Right ventricle myocardium inferior (tissue), 1 donor: ENCODE data around the gene RAB38. TPM values are rescaled to one million over a fixed set of nuclear protein-coding genes. Genes with fewer than 3 reads are reported as not detected.

ENCODE experiments used
- ATAC-seq: fragments of 200-7000 bp; cut with Tn5 transposase; one replicate; pipeline ENCODE4 v1.9.1; 2020; ENCODE audit warnings: mild to moderate bottlenecking, moderate library complexity
- DNase-seq: peaks from one replicate; pipeline ENCODE4 v3.0.0; 2021; ENCODE audit errors: missing footprints
- intact Hi-C: fragments of 100-400 bp; cut with DNase I; formaldehyde crosslinking; loops from one replicate; pipeline ENCODE4 v1.11.0; 2022
- total RNA-seq: library from RNA; stranded (reverse); fragmentation: NEBNext Ultra II Directional; extraction: Animal tissue kit (Norgen Biotek cat#: 25700); gene quantifications from one replicate; pipeline ENCODE4 v1.2.1, GENCODE V29; 2021
- donor health status: DM: no; HTN: yes; CAD: no; lungs with severe emphysema.

Gene RAB38
- total RNA-seq, 1 donor from 2014 or later: 0.70 TPM

- DNase-seq (no peak), ATAC-seq (no peak)
- intact Hi-C loops: no loop called here
These were observed 1.3 kb downstream of the RAB38 start for GRCh38 chr11:88173956-88174355.

DNA sequence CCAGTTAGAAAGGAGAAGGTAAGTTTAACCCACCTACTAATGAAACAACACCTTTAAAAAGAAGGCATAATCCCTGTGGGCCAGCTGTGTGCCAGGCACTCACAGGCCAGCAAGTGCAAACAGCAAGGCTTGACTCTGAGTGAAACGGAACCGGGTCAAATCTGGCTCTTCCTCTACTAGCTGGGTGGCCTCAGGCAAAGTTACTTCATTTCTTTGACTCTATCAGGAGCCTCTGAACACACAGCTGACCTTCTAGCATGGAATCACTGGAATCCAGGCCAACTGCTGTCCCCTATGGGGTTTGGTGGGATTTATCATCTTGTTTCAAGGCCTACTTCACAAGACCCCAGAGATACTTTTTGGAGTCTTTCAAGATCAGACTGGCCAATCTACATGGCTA lies 3.3 kb downstream of the RAB38 start:
- intact Hi-C loops: no loop called here
- DNase-seq (no peak), ATAC-seq (no peak)

GRCh38 chr11:88170673-88171072 lies 4.6 kb downstream of the RAB38 start:
- no peak for ATAC-seq
- DNase-seq: no peak
- intact Hi-C loops: no loop called here

DNA sequence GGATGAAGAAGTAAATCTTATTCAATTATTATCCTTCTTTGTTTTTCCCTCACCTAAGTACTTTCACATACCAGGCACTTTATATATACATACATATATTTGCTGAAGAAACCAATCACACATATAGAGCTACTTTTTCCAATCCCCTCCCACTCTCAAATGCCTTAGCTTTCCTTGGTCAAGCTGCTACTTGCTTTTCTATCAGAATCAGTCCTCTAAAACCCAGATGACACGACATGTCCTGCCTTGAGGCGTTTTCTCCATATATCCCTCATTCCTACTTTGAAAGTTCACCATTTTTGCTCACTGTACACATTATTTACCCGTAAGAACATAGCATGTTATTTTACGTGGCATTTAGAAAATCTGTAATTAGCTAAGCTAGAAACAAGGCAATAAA lies 5.4 kb downstream of the RAB38 start:
- ATAC-seq: no peak
- intact Hi-C loops: no loop called here
- DNase-seq: no peak

GRCh38 chr11:88169471-88169870 lies 5.8 kb downstream of the RAB38 start:
- DNase-seq: no peak
- intact Hi-C loops: no loop called here
- no peak for ATAC-seq

DNA sequence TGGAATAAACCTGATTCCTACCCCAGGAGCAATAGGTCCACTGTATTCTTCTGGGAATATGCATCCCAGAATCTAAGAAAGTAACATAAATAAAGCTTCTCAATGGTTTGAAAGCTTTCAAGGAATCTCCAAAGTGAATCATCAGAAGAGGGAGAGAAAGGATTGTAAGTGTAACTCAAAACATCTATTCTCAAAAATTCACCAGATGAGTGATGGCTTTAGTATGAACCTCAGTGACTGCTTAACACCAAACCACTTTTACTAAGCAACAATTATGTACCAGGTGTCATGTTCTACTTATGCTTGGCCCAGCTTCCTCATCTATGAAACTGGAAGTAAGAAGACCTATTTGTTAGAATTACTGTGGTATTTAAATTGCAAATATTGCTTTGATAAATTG lies 7.4 kb downstream of the RAB38 start:
- intact Hi-C loops: no loop called here
- ATAC-seq (no peak), DNase-seq (no peak)

- intact Hi-C loops: no loop called here
- DNase-seq (no peak), ATAC-seq (no peak)
These were observed 10.2 kb downstream of the RAB38 start for GRCh38 chr11:88164806-88165585.

- ATAC-seq (no peak), DNase-seq (no peak)
- intact Hi-C loops: no loop called here
These were observed 10.9 kb downstream of the RAB38 start for GRCh38 chr11:88164320-88164719.

DNA sequence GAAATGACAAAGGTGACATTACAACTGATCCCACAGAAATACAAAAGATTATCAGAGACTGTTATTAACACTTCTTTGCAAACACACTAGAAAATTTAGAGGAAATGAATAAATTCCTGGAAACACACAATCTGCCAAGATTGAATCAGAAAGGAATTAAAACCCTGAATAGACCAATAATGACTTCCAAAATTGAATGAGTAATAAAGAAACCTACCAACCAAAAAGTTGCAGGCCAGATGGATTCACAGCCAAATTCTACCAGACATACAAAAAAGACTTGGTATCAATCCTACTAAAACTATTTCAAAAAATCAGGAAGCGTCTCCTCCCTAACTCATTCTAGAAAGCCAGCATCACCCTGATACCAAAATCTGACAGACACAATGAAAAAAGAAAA lies 17.2 kb downstream of the RAB38 start:
- DNase-seq: no peak
- intact Hi-C loops: no loop called here
- no peak for ATAC-seq

DNA sequence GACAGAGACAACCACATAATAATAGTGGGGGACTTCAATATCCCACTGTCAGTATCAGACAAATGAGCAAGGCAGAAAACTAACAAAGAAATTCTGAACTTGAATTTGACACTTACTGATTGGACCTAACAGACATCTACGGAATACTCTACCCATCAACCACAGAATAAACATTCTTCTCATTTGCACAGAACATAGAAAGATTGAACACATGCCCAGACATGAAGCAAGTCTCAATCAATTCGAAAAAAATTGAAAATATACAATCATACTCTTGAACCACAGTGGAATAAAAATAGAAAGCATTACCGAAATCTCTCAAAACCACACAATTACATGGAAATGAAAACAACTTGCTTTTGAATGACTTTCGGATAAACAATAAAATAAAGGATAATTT lies 17.9 kb downstream of the RAB38 start:
- DNase-seq (no peak), ATAC-seq (no peak)
- intact Hi-C loops: no loop called here

GRCh38 chr11:88152381-88152780 lies 22.9 kb downstream of the RAB38 start:
- intact Hi-C loops: no loop called here
- ATAC-seq: no peak
- no peak for DNase-seq

- intact Hi-C loops: no loop called here
- DNase-seq (no peak), ATAC-seq (no peak)
These were observed 23.5 kb downstream of the RAB38 start for GRCh38 chr11:88151709-88152265.

- intact Hi-C loops: no loop called here
- DNase-seq (no peak), ATAC-seq (no peak)
These were observed 29.1 kb downstream of the RAB38 start for GRCh38 chr11:88146106-88146505.

- DNase-seq: no peak
- ATAC-seq: no peak
- intact Hi-C loops: no loop called here
These were observed 35.4 kb downstream of the RAB38 start for GRCh38 chr11:88139865-88140264.

DNA sequence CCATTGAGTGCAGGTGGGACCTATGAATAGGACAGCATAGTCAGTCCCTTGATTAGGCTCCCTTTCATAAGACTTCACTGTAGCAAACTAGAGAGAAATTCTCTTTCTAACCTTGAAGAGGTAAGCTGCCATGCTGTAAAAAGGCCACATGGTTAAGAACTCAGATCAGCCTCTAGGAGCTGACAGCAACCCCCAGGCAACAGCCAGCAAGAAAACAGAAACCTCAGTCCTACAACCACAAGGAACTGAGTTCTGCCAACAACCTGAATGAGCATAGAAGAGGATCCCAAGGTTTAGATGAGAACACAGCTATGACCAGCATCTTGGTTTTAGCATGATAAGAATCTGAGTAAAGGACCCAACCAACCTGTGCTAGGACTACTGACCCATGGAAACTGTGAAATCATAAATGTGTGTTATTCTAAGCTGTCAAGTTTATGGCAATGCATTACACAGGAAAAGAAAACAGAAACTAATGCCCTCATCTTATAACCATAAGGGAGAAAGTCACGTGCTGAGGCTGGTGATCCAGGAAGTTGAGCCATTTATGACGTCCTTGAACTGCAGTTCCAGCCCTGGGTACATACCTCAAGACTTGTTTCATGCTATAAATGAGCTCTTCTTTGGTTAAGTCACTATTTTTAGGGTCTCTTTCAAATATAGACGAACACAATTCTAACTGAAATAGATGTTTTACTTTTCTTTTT lies 43.3 kb downstream of the RAB38 start:
- intact Hi-C loops: no loop called here
- ATAC-seq (no peak), DNase-seq (no peak)

DNA sequence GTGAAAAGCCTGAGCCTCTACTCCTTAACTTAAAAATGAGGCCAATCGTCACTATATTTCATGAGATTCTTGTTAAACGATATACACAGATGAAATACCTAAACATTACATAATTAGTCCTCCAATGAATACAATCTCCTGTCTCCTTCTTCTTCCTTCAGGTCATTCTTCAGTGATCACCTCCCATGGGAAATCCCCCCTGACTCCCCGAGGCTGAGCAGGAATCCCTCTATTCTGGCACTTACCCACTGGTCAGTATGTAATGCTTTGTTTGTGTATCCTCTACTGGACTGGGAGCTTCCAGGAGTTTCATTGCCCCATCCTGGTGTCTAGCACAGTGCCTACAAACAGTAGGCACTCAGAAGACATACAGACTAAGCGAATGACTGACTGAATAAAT lies 52.3 kb downstream of the RAB38 start:
- DNase-seq (no peak), ATAC-seq (no peak)
- intact Hi-C loops: no loop called here

- DNase-seq (no peak), ATAC-seq (no peak)
These were observed 55.7 kb downstream of the RAB38 start for GRCh38 chr11:88119561-88119960.

DNA sequence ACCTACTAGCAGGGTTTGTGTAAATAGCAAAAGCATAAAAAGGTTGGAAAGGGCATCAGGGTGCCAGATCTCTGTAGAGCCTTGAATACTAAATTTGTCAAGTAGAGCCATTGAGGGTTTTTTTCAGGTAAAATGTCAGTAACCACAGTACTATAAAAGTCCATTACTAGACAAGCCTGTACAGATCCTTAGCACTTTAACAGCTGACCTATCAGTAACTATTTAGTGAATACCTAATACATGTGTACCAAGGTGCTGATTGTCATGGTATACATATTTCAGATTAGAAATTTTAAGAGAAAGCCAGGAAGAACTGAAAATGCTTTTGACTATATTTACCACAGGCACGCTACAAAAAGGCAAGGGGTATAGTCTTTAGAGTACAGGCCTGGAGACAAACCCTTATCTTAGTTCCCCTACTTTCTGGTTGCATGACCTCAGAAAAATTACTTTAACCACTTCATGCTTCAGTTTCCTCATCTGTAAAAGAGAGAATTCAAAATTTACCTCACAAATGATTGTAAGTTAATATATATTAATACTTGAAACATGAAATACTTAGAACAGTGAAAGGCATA lies 57.9 kb downstream of the RAB38 start:
- ATAC-seq: no peak
- no peak for DNase-seq
- intact Hi-C loops: no loop called here

More at GRCh38 chr11:88119561-88119960, 55.7 kb downstream of the RAB38 start:
- intact Hi-C loops: no loop called here

- intact Hi-C loops: no loop called here
- peak; percentile 27 for DNase-seq
- no peak for ATAC-seq
These were observed 59.2 kb downstream of the RAB38 start for GRCh38 chr11:88115828-88116755.
